Tibial nerve (tissue), 4 donors: ENCODE measurements around the gene FBN1. TPM values are rescaled to one million over a fixed set of nuclear protein-coding genes. Genes with fewer than 3 reads are reported as not detected.

Experiments
- DNase-seq, 2 donors: peaks; one replicate each; pipeline ENCODE4 v3.0.0-alpha.2; 2019; ENCODE audit warnings: low spot score in 2 of 2
- H3K27ac ChIP-seq, 4 donors: fragments of 200-600 bp; sonication (generic) in 3 of 4; one replicate each; pipeline ENCODE4 v1.5.1; 2017 to 2019; ENCODE audit warnings: mild to moderate bottlenecking in 1 of 4
- H3K27me3 ChIP-seq, 2 donors: fragments of 200-600 bp; sonication (generic) in 1 of 2; one replicate each; pipeline versions ENCODE4 v1.5.1 to v1.6.0; 2017 to 2019
- H3K36me3 ChIP-seq, 3 donors: fragments of 200-600 bp; sonication (generic); one replicate each; pipeline ENCODE4 v1.5.1; 2018 to 2019
- H3K4me1 ChIP-seq, 4 donors: fragments of 200-600 bp; sonication (generic) in 3 of 4; one replicate each; pipeline ENCODE4 v1.5.1; 2017 to 2019
- H3K4me3 ChIP-seq, 4 donors: fragments of 200-600 bp; sonication (generic) in 3 of 4; one replicate each; pipeline ENCODE4 v1.5.1; 2017 to 2019; ENCODE audit warnings: mild to moderate bottlenecking in 1 of 4, moderate library complexity in 1 of 4
- H3K9me3 ChIP-seq, 4 donors: fragments of 200-600 bp; sonication (generic) in 3 of 4; one replicate each; pipeline ENCODE4 v1.5.1; 2017 to 2019
- CTCF ChIP-seq, 5 experiments: fragments of 200-600 bp in 3 of 5; fragments of 450-650 bp in 2 of 5; sonication (generic) in 3 of 5; IDR thresholded peaks; one replicate each; pipeline ENCODE4 v1.5.1; 2016 to 2019; ENCODE audit warnings: antibody characterized with exemption in 5 of 5, mild to moderate bottlenecking in 3 of 5, moderate library complexity in 2 of 5
- EP300 ChIP-seq, 2 donors: sonication (generic); formaldehyde crosslinking; IDR thresholded peaks; one replicate each; pipeline ENCODE4 v1.6.1; 2017; ENCODE audit warnings: antibody characterized with exemption in 2 of 2, mild to moderate bottlenecking in 1 of 2
- POLR2A ChIP-seq, 2 donors: fragments of 450-650 bp; IDR thresholded peaks; one replicate each; pipeline ENCODE4 v1.6.1; 2017; ENCODE audit warnings: antibody characterized with exemption in 2 of 2, mild to moderate bottlenecking in 2 of 2, moderate library complexity in 2 of 2
- WGBS, 2 donors: methylation state at CpG; one replicate each; pipeline ENCODE4 v1.1.5; 2018; 5-methylcytosine and 5-hydroxymethylcytosine counted together
- total RNA-seq, 4 donors: library from RNA; depleted of rRNA; stranded (reverse); fragments of >200 nt; gene quantifications; one replicate each; pipeline ENCODE4 v1.1.0, GENCODE V29; 2016

The FBN1 gene
- total RNA-seq, 4 donors from 2014 or later = 144 to 293 (median 234) TPM

- DNase-seq = no peak
- H3K27ac ChIP-seq = peak overlapping the region in 2 of 4 donors; percentile 25 to 65
- no peaks in the 10 kb centered on the region for H3K27me3 ChIP-seq
- peaks cover 0 to 57% (median 12%) of the 10 kb centered on the region in 4 donors for H3K4me1 ChIP-seq
- peaks cover 0 to 31% (median 0%) of the 10 kb centered on the region in 3 donors for H3K36me3 ChIP-seq
- TF ChIP-seq CTCF (IDR thresholded peaks at IDR 0.05) (no peak), EP300 (IDR thresholded peaks at IDR 0.05) (no peak), POLR2A (IDR thresholded peaks at IDR 0.05) (no peak)
- no peaks in the 10 kb centered on the region for H3K9me3 ChIP-seq
- 77 to 80% methylated on average over 1 of the region's 1 CpG for WGBS, 2 donors
- H3K4me3 ChIP-seq = no peak overlapping the region
Measured at GRCh38 chr15:48407646-48408045, 237.9 kb downstream of the FBN1 start.

DNA sequence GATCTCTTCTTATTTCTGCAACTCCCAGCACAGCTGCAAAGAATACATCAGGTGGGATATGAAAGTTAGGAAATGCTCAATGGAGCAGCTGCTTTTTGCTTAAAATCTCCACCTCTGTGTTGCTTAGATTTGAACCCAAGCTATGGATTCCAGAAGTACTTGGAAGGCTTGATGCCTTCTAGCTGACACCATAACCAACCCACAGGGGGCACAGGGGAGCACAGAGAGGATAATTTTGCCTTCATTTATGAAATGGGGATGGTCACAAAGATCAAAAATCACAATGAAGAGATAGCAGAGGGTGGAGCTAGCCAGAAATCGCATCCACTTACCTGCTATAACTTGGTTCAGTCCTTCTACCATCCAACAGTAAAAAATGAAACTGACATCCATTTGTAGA, 238.6 kb downstream of the FBN1 start:
- Histone ChIP-seq H3K27me3 (no peaks in the 10 kb centered on the region), H3K4me1 (peaks cover 0 to 50% (median 9%) of the 10 kb centered on the region in 4 donors), H3K36me3 (peaks cover 0 to 23% (median 0%) of the 10 kb centered on the region in 3 donors), H3K4me3 (no peak overlapping the region), H3K27ac (peak overlapping the region in 2 of 4 donors; percentile 25 to 65), H3K9me3 (no peaks in the 10 kb centered on the region)
- TF ChIP-seq POLR2A (IDR thresholded peaks at IDR 0.05) = no peak
- TF ChIP-seq CTCF (IDR thresholded peaks at IDR 0.05) = no peak
- TF ChIP-seq EP300 (IDR thresholded peaks at IDR 0.05) = no peak
- no peak for DNase-seq
- 94 to 96% methylated on average over 1 of the region's 1 CpG for WGBS, 2 donors

GRCh38 chr15:48406266-48406891, 239.1 kb downstream of the FBN1 start:
- Histone ChIP-seq H3K27ac (peak overlapping the region in 3 of 4 donors; percentile 29 to 76 (median 65)), H3K9me3 (no peaks in the 10 kb centered on the region), H3K4me1 (peaks cover 0 to 48% (median 9%) of the 10 kb centered on the region in 4 donors), H3K4me3 (no peak overlapping the region), H3K36me3 (peaks cover 0 to 19% (median 0%) of the 10 kb centered on the region in 3 donors), H3K27me3 (no peaks in the 10 kb centered on the region)
- DNase-seq = no peak
- 56 to 65% methylated on average over 8 of the region's 8 CpGs for WGBS, 2 donors
- peak in 1 of 2 donors; percentile 23 for TF ChIP-seq EP300 (IDR thresholded peaks at IDR 0.05)
- TF ChIP-seq POLR2A (IDR thresholded peaks at IDR 0.05) = no peak
- TF ChIP-seq CTCF (IDR thresholded peaks at IDR 0.05) = no peak

- H3K36me3 ChIP-seq = no peaks in the 10 kb centered on the region
- no peak for DNase-seq
- TF ChIP-seq CTCF (IDR thresholded peaks at IDR 0.05) (no peak), POLR2A (IDR thresholded peaks at IDR 0.05) (no peak), EP300 (IDR thresholded peaks at IDR 0.05) (no peak)
- 88 to 90% methylated on average over 6 of the region's 6 CpGs for WGBS, 2 donors
- no peaks in the 10 kb centered on the region for H3K9me3 ChIP-seq
- H3K27ac ChIP-seq = no peak overlapping the region
- H3K4me3 ChIP-seq = no peak overlapping the region
- H3K4me1 ChIP-seq = peaks cover 0 to 35% (median 4%) of the 10 kb centered on the region in 4 donors
- no peaks in the 10 kb centered on the region for H3K27me3 ChIP-seq
Measured at GRCh38 chr15:48402427-48403177, 242.9 kb downstream of the FBN1 start.

- WGBS, 2 donors = 51 to 53% methylated on average over 2 of the region's 2 CpGs
- Histone ChIP-seq H3K9me3 (no peaks in the 10 kb centered on the region), H3K4me3 (no peak overlapping the region), H3K27ac (peak overlapping the region in 1 of 4 donors; percentile 47), H3K36me3 (no peaks in the 10 kb centered on the region), H3K27me3 (no peaks in the 10 kb centered on the region), H3K4me1 (peaks cover 0 to 27% (median 5%) of the 10 kb centered on the region in 4 donors)
- DNase-seq = no peak
- TF ChIP-seq POLR2A (IDR thresholded peaks at IDR 0.05) = no peak
- no peak for TF ChIP-seq CTCF (IDR thresholded peaks at IDR 0.05)
- TF ChIP-seq EP300 (IDR thresholded peaks at IDR 0.05) = no peak
Measured at GRCh38 chr15:48400086-48400485, 245.4 kb downstream of the FBN1 start.
